Karpas-422 (cell line): ENCODE results near the gene LSM6. TPM values are rescaled to one million over a fixed set of nuclear protein-coding genes. Genes with fewer than 3 reads are reported as not detected.

Experiments
- DNase-seq: peaks from one replicate; pipeline ENCODE4 v3.0.0-alpha.2; 2015
- H2AFZ ChIP-seq: fragments of 200-600 bp; sonication (generic); 2 replicates; pipeline ENCODE4 v1.6.1; 2014; ENCODE audit warnings: antibody characterized with exemption, low read length, mixed read lengths
- H3K27ac ChIP-seq: fragments of 200-600 bp; sonication (generic); 2 replicates; pipeline ENCODE4 v1.5.1; 2014; ENCODE audit warnings: mild to moderate bottlenecking, low read length, moderate library complexity
- H3K27me3 ChIP-seq: fragments of 200-600 bp; sonication (generic); 2 replicates; pipeline ENCODE4 v1.6.1; 2014; ENCODE audit warnings: low read length, mixed read lengths
- H3K36me3 ChIP-seq: fragments of 200-600 bp; sonication (generic); 2 replicates; pipeline ENCODE4 v1.6.1; 2014; ENCODE audit warnings: low read length, mixed read lengths; ENCODE audit not compliant: insufficient read depth
- H3K4me1 ChIP-seq: fragments of 200-600 bp; sonication (generic); 2 replicates; pipeline ENCODE4 v1.6.1; 2014; ENCODE audit warnings: mild to moderate bottlenecking, low read length, mixed read lengths
- H3K4me2 ChIP-seq: fragments of 200-600 bp; sonication (generic); 2 replicates; pipeline ENCODE4 v1.6.1; 2014; ENCODE audit warnings: low read length, low read depth, mild to moderate bottlenecking; ENCODE audit not compliant: poor library complexity, severe bottlenecking
- H3K4me3 ChIP-seq: fragments of 200-600 bp; sonication (generic); 2 replicates; pipeline ENCODE4 v1.5.1; 2014; ENCODE audit warnings: mild to moderate bottlenecking, antibody characterized with exemption, low read length, mixed read lengths
- H3K79me2 ChIP-seq: fragments of 200-600 bp; sonication (generic); 2 replicates; pipeline ENCODE4 v1.6.1; 2014; ENCODE audit warnings: mild to moderate bottlenecking, low read length, mixed read lengths
- H3K9ac ChIP-seq: fragments of 200-600 bp; sonication (generic); 2 replicates; pipeline ENCODE4 v1.6.0; 2014; ENCODE audit warnings: low read length
- H3K9me2 ChIP-seq: fragments of 200-600 bp; sonication (generic), shearing (Covaris generic); replicated peaks from 2 replicates; pipeline ENCODE4 v1.6.0; 2014; ENCODE audit warnings: mild to moderate bottlenecking, low read length, moderate library complexity; ENCODE audit not compliant: insufficient read depth
- H3K9me3 ChIP-seq: fragments of 300-700, 200-600 bp; sonication (generic); 2 replicates; pipeline ENCODE4 v1.6.1; 2014; ENCODE audit warnings: low read length, mixed read lengths
- H4K20me1 ChIP-seq: fragments of 200-600 bp; sonication (generic); 2 replicates; pipeline ENCODE4 v1.6.1; 2014; ENCODE audit warnings: mild to moderate bottlenecking, antibody characterized with exemption, low read length, low read depth; ENCODE audit not compliant: insufficient read depth
- total RNA-seq: library from RNA; depleted of rRNA; stranded (reverse); fragments of >200 nt; shearing (Covaris generic); gene quantifications from 2 replicates; pipeline ENCODE4 v1.2.3, GENCODE V29; 2014; ENCODE audit warnings: low replicate concordance; rRNA removed

The LSM6 gene
- total RNA-seq = 238 and 321 TPM in 2 replicates

DNA sequence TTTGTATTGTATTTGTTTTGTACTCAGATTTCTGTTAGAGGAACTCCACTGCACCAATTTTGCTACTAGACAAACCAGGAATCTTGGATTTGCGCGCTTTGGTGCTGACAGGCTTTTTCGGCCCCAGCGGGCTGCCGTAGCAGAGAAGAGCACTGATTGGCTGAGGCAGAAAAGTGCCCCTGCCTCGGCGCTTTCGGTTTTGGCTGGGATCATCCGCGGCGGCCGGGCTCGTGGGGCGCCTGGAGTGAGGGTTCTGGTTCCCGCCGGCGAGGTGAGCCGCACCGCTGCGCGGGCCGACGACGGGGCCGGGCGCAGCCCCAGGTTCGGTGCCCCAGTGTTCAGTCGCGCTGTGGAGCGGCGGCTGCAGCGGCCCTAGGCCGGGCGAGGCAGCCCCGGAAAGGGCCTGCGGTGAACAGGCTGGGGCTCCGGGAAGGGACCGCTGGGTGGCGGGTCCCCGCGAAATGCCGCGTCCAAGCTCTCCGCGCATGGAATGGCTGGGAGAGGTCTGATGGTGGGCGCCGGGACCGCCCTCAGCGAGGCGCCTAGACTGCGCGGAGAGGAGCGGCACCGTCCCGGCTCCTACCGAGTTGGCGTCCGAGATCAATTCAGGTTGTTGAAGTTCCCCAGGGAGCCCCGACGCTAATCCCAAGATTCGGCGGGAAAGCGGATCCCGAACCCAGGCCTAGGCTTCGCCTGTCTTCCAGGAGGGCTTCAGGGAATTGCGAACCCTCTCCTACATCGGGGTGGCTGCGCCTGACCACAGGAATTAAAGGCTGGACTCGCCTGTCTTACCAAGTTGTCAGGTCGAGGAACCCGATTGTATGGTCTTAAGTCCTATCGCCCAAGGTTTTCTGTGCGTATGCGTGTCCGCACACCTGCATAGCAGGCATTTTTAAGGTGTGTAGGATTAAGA is at the start of gene LSM6:
Gene LSM6, plus strand, starts transcription at position 178 of the 913 bp plus-strand sequence. CDS start 7,204 bp downstream, outside the sequence.
- Histone ChIP-seq H3K4me1 (peaks cover 52% of the 10 kb centered on the region), H2AFZ (peak within 1 kb of the TSS; percentile 98), H3K9me3 (no peaks in the 10 kb centered on the region), H3K79me2 (peaks cover 59% of the 10 kb centered on the region), H3K27ac (peak within 1 kb of the TSS; percentile 48), H3K27me3 (no peaks in the 10 kb centered on the region), H3K36me3 (peaks cover 10% of the 10 kb centered on the region), H3K4me3 (peak within 1 kb of the TSS; percentile 78), H4K20me1 (peaks cover 16% of the 10 kb centered on the region; the same call in 1 of the 2 replicates), H3K9ac (peak within 1 kb of the TSS; percentile 89), H3K4me2 (peak within 1 kb of the TSS; percentile 85), H3K9me2 (no peaks in the 10 kb centered on the region)
- DNase-seq = peak; percentile 95

DNA sequence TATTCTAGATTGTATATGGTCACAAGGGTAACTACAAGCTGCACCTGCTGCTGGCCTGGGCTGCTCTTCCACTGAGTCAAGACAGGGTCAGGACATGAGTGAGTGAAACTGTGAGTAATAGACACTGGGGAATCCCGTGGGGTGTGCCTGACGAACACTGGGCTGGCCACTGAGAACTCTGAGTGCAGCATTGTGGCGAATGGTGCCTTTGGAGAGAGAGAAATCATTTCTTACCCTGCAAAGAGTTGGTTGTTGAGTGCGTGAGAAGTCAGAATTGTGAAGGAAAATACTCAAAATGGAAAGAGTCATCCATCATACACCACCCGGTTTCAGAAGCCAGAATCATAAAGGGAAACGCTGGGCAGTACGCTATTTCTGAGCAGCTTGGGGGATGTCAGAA is 43.1 kb upstream of the LSM6 start:
- Histone ChIP-seq H2AFZ (no peak overlapping the region), H3K36me3 (no peaks in the 10 kb centered on the region), H3K9me3 (no peaks in the 10 kb centered on the region), H3K4me2 (no peak overlapping the region), H3K79me2 (no peaks in the 10 kb centered on the region), H3K4me1 (peaks cover 61% of the 10 kb centered on the region), H3K27me3 (no peaks in the 10 kb centered on the region), H3K9me2 (no peaks in the 10 kb centered on the region), H3K4me3 (no peak overlapping the region), H4K20me1 (no peaks in the 10 kb centered on the region), H3K27ac (no peak overlapping the region), H3K9ac (no peak overlapping the region)
- DNase-seq = no peak

DNA sequence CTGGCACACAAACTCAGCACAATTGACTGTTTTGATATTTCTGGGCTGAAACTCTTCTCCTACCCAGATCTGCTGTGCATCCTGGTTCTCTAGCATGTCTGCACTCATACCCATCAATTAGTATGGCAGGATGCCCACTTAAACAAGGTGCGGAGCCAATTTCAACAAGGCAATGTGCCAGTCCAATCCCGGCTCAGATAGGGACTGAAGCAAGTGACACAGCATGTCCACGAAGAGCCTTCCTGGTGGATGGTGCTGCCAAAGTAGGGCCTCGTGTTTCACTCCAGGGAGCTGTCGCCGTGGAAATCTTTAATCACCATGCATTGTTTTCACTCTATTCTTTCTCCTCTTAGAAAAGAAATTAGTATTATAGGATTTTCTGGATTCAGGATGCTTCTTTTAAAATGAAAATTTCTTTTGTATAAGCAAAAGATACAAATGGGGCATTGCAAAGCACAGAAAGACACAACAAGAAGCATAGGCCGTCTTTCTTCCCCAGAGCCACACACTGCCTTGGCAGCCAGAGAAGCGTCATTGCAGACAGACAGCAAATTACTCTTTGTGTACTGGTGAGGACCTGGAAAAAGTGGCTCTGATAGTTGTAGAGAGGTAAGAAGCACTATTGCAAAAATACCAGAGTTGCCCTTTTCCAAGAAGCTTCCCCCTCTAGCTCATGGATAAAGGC is 40.6 kb upstream of the LSM6 start:
- no peaks in the 10 kb centered on the region for H3K36me3 ChIP-seq
- H3K4me3 ChIP-seq = peak overlapping the region; percentile 8; the same call in 1 of the 2 replicates
- no peaks in the 10 kb centered on the region for H3K9me3 ChIP-seq
- H3K9me2 ChIP-seq = no peaks in the 10 kb centered on the region
- peak overlapping the region; percentile 47 for H3K9ac ChIP-seq
- H4K20me1 ChIP-seq = no peaks in the 10 kb centered on the region
- peak; percentile 64 for DNase-seq
- H3K27ac ChIP-seq = peak overlapping the region; percentile 92
- H3K4me2 ChIP-seq = peak overlapping the region; percentile 70
- H3K27me3 ChIP-seq = no peaks in the 10 kb centered on the region
- peaks cover 46% of the 10 kb centered on the region for H3K4me1 ChIP-seq
- peak overlapping the region; percentile 26 for H2AFZ ChIP-seq
- H3K79me2 ChIP-seq = no peaks in the 10 kb centered on the region

DNA sequence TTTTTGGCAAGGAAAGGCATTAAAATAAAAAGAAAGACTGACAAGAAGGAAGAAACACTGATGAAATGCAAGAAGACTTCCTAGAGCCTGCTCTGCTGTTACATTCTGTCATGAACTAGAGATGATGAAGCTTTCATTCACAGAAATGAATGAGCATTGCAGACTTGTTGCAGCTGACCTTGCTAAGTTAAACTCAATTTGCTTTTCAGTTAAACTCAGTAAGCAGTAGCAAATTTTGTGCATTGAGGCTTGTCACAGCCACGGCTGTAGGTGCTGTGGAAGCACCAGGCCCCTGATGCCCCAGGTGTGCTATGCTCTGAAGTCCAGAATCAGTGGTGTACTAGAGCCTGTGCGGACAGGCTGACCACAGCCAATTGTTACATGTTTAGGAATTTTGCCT is 39.6 kb upstream of the LSM6 start:
- H2AFZ ChIP-seq = no peak overlapping the region
- H3K4me3 ChIP-seq = peak overlapping the region; percentile 8; the same call in 1 of the 2 replicates
- no peaks in the 10 kb centered on the region for H3K79me2 ChIP-seq
- peak overlapping the region; percentile 47 for H3K9ac ChIP-seq
- H3K9me2 ChIP-seq = no peaks in the 10 kb centered on the region
- no peaks in the 10 kb centered on the region for H3K9me3 ChIP-seq
- H3K4me2 ChIP-seq = peak overlapping the region; percentile 70
- peak overlapping the region; percentile 92 for H3K27ac ChIP-seq
- H3K27me3 ChIP-seq = no peaks in the 10 kb centered on the region
- H4K20me1 ChIP-seq = no peaks in the 10 kb centered on the region
- H3K4me1 ChIP-seq = peaks cover 46% of the 10 kb centered on the region
- no peaks in the 10 kb centered on the region for H3K36me3 ChIP-seq
- DNase-seq = peak; percentile 95

DNA sequence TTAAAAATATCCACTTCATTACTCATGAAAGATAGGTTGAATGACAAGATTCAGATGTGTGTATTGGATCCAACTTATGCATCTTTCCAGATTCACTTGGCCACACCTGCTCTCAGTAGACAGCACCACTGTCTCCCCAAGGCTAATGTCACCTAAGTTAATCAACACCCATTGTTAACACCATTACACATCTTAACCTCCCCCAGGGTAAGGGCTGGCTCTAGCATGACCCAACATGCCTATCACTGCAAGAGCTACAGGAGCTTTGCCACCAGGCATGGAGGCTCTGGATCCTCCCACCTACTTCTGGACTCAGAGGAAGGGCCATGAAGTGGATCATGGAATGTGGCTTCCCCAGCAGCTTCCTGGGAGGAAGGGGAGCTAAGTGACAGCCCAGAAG is 32.8 kb upstream of the LSM6 start:
- H3K4me2 ChIP-seq = no peak overlapping the region
- no peak overlapping the region for H2AFZ ChIP-seq
- H3K27ac ChIP-seq = no peak overlapping the region
- H3K36me3 ChIP-seq = no peaks in the 10 kb centered on the region
- H3K4me1 ChIP-seq = peaks cover 2% of the 10 kb centered on the region; the same call in 1 of the 2 replicates
- DNase-seq = no peak
- H4K20me1 ChIP-seq = no peaks in the 10 kb centered on the region
- H3K4me3 ChIP-seq = no peak overlapping the region
- H3K9me2 ChIP-seq = no peaks in the 10 kb centered on the region
- no peaks in the 10 kb centered on the region for H3K79me2 ChIP-seq
- H3K9ac ChIP-seq = no peak overlapping the region
- no peaks in the 10 kb centered on the region for H3K27me3 ChIP-seq
- no peaks in the 10 kb centered on the region for H3K9me3 ChIP-seq

DNA sequence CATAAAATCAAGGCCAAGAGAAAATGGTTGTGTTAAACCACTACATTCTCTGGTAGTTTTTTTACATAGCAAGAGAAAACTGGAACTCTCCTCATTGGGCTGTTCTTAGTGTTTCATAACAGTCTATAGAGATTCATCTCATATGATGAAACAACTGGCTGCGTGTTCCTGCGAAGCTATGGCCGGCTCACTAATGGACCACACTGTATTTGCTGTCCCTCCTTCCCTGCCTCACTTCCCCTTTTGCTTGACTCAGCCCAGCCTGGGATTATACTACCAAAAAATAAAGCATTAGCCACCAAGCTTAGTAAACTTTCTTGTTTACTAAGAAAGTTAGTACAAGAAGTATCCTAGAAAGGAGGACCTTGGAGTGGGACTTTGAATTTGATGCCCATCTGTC is 31.6 kb upstream of the LSM6 start:
- H2AFZ ChIP-seq = no peak overlapping the region
- H3K4me2 ChIP-seq = no peak overlapping the region
- H4K20me1 ChIP-seq = no peaks in the 10 kb centered on the region
- H3K36me3 ChIP-seq = no peaks in the 10 kb centered on the region
- H3K27ac ChIP-seq = no peak overlapping the region
- H3K4me1 ChIP-seq = no peaks in the 10 kb centered on the region
- no peak overlapping the region for H3K9ac ChIP-seq
- H3K79me2 ChIP-seq = no peaks in the 10 kb centered on the region
- H3K9me2 ChIP-seq = no peaks in the 10 kb centered on the region
- no peaks in the 10 kb centered on the region for H3K9me3 ChIP-seq
- no peaks in the 10 kb centered on the region for H3K27me3 ChIP-seq
- no peak overlapping the region for H3K4me3 ChIP-seq
- no peak for DNase-seq

DNA sequence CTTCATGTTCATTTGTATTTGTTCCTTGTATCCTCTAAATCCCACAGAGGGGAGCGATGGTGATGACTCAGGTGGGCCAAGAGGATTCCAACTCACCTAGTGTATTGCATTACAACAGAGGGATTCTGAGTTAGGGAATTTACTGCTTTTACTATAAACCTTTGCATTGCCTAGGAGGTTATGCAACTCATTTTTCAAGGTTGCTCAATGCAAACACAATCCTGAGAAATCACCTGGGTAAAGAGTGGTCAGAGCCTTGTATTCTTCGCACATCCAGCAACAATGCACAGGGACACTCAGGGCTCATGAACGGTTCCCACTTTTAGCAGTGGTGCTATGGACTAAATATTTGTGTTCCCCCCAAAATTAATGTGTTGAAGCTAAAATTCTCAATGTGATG is 28.6 kb upstream of the LSM6 start:
- Histone ChIP-seq H3K36me3 (no peaks in the 10 kb centered on the region), H3K4me1 (no peaks in the 10 kb centered on the region), H3K4me2 (no peak overlapping the region), H3K9me3 (no peaks in the 10 kb centered on the region), H3K79me2 (no peaks in the 10 kb centered on the region), H3K9ac (no peak overlapping the region), H4K20me1 (no peaks in the 10 kb centered on the region), H3K27ac (no peak overlapping the region), H2AFZ (no peak overlapping the region), H3K9me2 (no peaks in the 10 kb centered on the region), H3K27me3 (no peaks in the 10 kb centered on the region), H3K4me3 (no peak overlapping the region)
- no peak for DNase-seq

DNA sequence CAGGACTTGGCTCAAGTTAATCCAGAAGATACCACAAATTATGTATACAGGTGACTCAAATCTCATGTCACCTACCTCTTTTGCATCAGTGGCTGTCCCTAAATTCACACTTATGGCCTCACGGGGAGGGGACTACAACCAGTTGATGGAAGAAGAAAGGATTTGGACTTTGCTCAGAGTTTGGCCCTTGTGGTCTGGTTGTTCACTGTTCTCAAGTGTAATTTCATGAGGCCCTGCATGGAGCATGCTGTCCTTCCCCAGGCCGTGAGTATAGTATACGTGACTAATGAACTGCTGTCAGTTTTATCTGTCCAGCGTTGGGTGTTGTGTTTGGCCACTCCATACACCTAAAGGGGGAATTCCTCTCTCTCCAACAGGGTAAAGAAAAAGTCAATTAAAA is 27.5 kb upstream of the LSM6 start:
- no peak overlapping the region for H3K27ac ChIP-seq
- H4K20me1 ChIP-seq = no peaks in the 10 kb centered on the region
- H3K9me2 ChIP-seq = no peaks in the 10 kb centered on the region
- no peaks in the 10 kb centered on the region for H3K27me3 ChIP-seq
- H3K79me2 ChIP-seq = no peaks in the 10 kb centered on the region
- no peak overlapping the region for H3K4me2 ChIP-seq
- DNase-seq = no peak
- H3K36me3 ChIP-seq = no peaks in the 10 kb centered on the region
- H2AFZ ChIP-seq = no peak overlapping the region
- no peak overlapping the region for H3K4me3 ChIP-seq
- no peak overlapping the region for H3K9ac ChIP-seq
- H3K4me1 ChIP-seq = 0 out of 2 replicates have a peak, but pooled peaks cover 3% of the 10 kb centered on the region
- no peaks in the 10 kb centered on the region for H3K9me3 ChIP-seq
